ENCODE results near the gene RNU6-7. TPM values are rescaled to one million over a fixed set of nuclear protein-coding genes. Genes with fewer than 3 reads are reported as not detected.

The RNU6-7 gene
- total and polyA plus RNA-seq, 4 donors: not detected

DNA sequence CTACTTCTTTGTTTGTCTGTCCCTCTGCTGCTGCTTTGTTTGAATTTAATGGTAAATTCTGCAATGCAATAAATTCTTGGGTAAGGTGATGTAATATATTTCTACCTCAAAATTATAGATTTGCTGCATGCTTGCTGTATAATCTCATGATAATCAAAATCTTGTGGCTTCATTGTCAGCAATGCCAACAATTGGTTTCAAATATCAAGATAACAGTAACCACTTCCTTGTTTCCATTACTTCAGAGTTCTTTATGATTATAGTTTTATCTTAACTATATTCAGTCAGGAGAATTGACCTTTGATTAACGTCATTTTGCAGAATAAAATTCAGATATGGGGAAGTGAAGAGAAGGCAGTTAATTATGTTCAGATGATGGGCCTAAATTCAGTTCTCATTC lies 31.4 kb downstream of the RNU6-7 start:
- TF ChIP-seq CTCF (IDR thresholded peaks at IDR 0.05; ENCODE audit: control extremely low read depth, extremely low read depth): no peak
- Histone ChIP-seq H3K27me3 (ENCODE audit: control insufficient read depth in 3 of 3, insufficient read depth in 3 of 3, low read length in 2 of 3) (no peaks in the 10 kb centered on the region), H3K4me3 (no peak overlapping the region), H3K9me3 (ENCODE audit: control insufficient read depth in 4 of 4, insufficient read depth in 3 of 4, low read length in 3 of 4) (no peaks in the 10 kb centered on the region), H3K27ac (ENCODE audit: low read depth in 1 of 2, low read length in 1 of 2) (no peak overlapping the region), H3K9ac (ENCODE audit: insufficient read depth in 1 of 2, low read length in 2 of 2) (no peak overlapping the region), H3K4me1 (ENCODE audit: control insufficient read depth in 5 of 5, insufficient read depth in 5 of 5, low read length in 5 of 5) (peaks cover 0 to 7% (median 0%) of the 10 kb centered on the region in 5 donors), H3K36me3 (ENCODE audit: control insufficient read depth in 4 of 4, insufficient read depth in 4 of 4, low read length in 4 of 4) (no peaks in the 10 kb centered on the region)
- no peak for ATAC-seq (ENCODE audit: insufficient read depth, low FRiP score)
- WGBS, 2 donors: 30 to 52% methylated on average over 1 of the region's 1 CpG
- DNase-seq: no peak

DNA sequence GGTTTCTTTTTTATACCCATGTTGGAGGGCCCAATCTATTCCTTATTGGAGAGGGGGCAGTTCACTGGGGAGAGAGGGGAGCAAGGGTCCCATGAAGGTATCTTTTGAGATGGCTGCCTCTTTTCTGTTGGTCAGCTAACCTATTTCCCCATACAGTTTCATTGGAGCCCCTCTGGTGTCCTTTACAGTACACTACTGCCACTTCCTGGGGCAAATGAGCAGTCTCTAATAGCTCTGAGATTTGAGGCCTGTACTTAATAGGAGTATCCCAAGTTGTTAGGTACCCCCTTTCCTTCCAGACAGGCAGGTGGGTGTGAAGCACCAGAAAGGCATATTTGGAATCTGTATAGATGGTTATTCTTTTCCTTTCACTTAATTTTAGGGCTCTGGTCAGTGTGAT lies 42.6 kb downstream of the RNU6-7 start:
- Histone ChIP-seq H3K9me3 (ENCODE audit: control insufficient read depth in 4 of 4, insufficient read depth in 3 of 4, low read length in 3 of 4) (no peaks in the 10 kb centered on the region), H3K36me3 (ENCODE audit: control insufficient read depth in 4 of 4, insufficient read depth in 4 of 4, low read length in 4 of 4) (no peaks in the 10 kb centered on the region), H3K4me3 (no peak overlapping the region), H3K27me3 (ENCODE audit: control insufficient read depth in 3 of 3, insufficient read depth in 3 of 3, low read length in 2 of 3) (no peaks in the 10 kb centered on the region), H3K9ac (ENCODE audit: insufficient read depth in 1 of 2, low read length in 2 of 2) (no peak overlapping the region), H3K4me1 (ENCODE audit: control insufficient read depth in 5 of 5, insufficient read depth in 5 of 5, low read length in 5 of 5) (no peaks in the 10 kb centered on the region), H3K27ac (ENCODE audit: low read depth in 1 of 2, low read length in 1 of 2) (no peak overlapping the region)
- TF ChIP-seq CTCF (IDR thresholded peaks at IDR 0.05; ENCODE audit: control extremely low read depth, extremely low read depth): no peak
- ATAC-seq (ENCODE audit: insufficient read depth, low FRiP score): no peak
- DNase-seq: no peak

DNA sequence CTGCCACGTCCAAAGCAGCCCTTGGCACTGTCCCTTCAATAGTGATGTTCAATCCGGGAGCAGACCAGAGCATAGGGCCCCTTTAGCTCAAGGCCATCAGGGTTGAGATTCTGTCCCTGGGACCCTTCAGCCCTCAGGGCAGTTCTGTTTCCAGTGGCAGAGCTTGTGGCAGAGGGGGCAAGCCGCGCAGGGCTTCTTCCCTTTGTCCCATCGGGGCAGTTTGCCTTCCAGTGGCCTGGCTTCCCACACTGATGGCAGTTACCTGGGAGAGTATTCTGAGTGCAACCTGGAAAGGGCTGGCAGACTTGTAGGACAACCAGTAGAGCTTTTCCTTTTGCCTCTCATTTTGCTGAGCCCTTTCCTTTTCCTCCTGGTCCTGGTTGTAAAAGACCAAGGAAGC lies 44.9 kb downstream of the RNU6-7 start:
- Histone ChIP-seq H3K9ac (ENCODE audit: insufficient read depth in 1 of 2, low read length in 2 of 2) (no peak overlapping the region), H3K4me1 (ENCODE audit: control insufficient read depth in 5 of 5, insufficient read depth in 5 of 5, low read length in 5 of 5) (peaks cover 0 to 8% (median 1%) of the 10 kb centered on the region in 5 donors), H3K9me3 (ENCODE audit: control insufficient read depth in 4 of 4, insufficient read depth in 3 of 4, low read length in 3 of 4) (no peaks in the 10 kb centered on the region), H3K27ac (ENCODE audit: low read depth in 1 of 2, low read length in 1 of 2) (no peak overlapping the region), H3K4me3 (no peak overlapping the region), H3K36me3 (ENCODE audit: control insufficient read depth in 4 of 4, insufficient read depth in 4 of 4, low read length in 4 of 4) (no peaks in the 10 kb centered on the region), H3K27me3 (ENCODE audit: control insufficient read depth in 3 of 3, insufficient read depth in 3 of 3, low read length in 2 of 3) (no peaks in the 10 kb centered on the region)
- TF ChIP-seq CTCF (IDR thresholded peaks at IDR 0.05; ENCODE audit: control extremely low read depth, extremely low read depth): no peak
- 94 to 97% methylated on average over 5 of the region's 5 CpGs for WGBS, 2 donors
- ATAC-seq (ENCODE audit: insufficient read depth, low FRiP score) (no peak), DNase-seq (no peak)

DNA sequence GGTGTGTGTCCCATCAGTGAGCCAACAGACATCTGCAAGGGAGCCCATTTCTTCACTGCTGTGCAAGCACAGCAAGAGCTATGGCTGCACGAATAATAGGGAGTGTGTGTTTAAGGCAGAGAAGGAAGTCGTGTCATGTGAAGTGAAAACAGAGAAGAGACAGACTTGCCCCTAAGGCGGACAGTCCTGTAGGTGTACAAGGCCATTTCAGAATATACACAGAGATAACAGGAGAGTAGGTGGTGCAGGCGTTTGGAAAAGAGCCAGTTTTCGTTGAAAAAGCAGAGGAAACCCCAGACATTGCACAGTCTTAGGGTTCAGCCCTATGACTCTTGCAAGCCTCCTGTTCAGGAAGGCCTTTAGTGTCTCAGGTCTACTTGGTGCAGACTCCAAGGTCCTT lies 47.5 kb downstream of the RNU6-7 start:
- no peaks in the 10 kb centered on the region for H3K27me3 ChIP-seq (ENCODE audit: control insufficient read depth in 3 of 3, insufficient read depth in 3 of 3, low read length in 2 of 3)
- peaks cover 0 to 11% (median 4%) of the 10 kb centered on the region in 5 donors for H3K4me1 ChIP-seq (ENCODE audit: control insufficient read depth in 5 of 5, insufficient read depth in 5 of 5, low read length in 5 of 5)
- WGBS, 2 donors: 80 to 82% methylated on average over 5 of the region's 5 CpGs
- DNase-seq (no peak), ATAC-seq (ENCODE audit: insufficient read depth, low FRiP score) (no peak)
- no peak overlapping the region for H3K27ac ChIP-seq (ENCODE audit: low read depth in 1 of 2, low read length in 1 of 2)
- no peak overlapping the region for H3K4me3 ChIP-seq
- H3K9ac ChIP-seq (ENCODE audit: insufficient read depth in 1 of 2, low read length in 2 of 2): no peak overlapping the region
- H3K36me3 ChIP-seq (ENCODE audit: control insufficient read depth in 4 of 4, insufficient read depth in 4 of 4, low read length in 4 of 4): no peaks in the 10 kb centered on the region
- no peak for TF ChIP-seq CTCF (IDR thresholded peaks at IDR 0.05; ENCODE audit: control extremely low read depth, extremely low read depth)
- no peaks in the 10 kb centered on the region for H3K9me3 ChIP-seq (ENCODE audit: control insufficient read depth in 4 of 4, insufficient read depth in 3 of 4, low read length in 3 of 4)
